GM12892 (cell line): Measurements from ENCODE around the gene IL17RD.

Experiments
- POLR2A ChIP-seq: IDR thresholded peaks from 2 replicates; pipeline ENCODE4 v1.6.1; 2011; ENCODE audit warnings: low read depth, low read length, control low read depth
- TAF1 ChIP-seq: IDR thresholded peaks from 2 replicates; pipeline ENCODE4 v1.6.1; 2011; ENCODE audit warnings: low read depth, mild to moderate bottlenecking, control low read depth, low read length, borderline replicate concordance

- TF ChIP-seq POLR2A (no peak), TAF1 (no peak)
Observed at GRCh38 chr3:57126244-57126643, 38.9 kb downstream of the IL17RD start.
